HCT116 (cell line): ENCODE measurements around the gene GPR85. TPM values are rescaled to one million over a fixed set of nuclear protein-coding genes. Genes with fewer than 3 reads are reported as not detected.
"Not testable (repeated sequence)": the region's sequence is repeated elsewhere in the genome, so short reads cannot be mapped to it uniquely, and the experiment has no call there.

Source experiments
- ATAC-seq: fragments of 200-7000 bp; cut with Tn5 transposase; 2 replicates; pipeline ENCODE4 v1.9.1; 2020; ENCODE audit warnings: mild to moderate bottlenecking, moderate library complexity
- BruUV-seq: library from RNA; stranded (reverse); fragments of 400-500 nt; replicated peaks from 2 replicates; lab custom pipeline; 2021; lab: Mats Ljungman, UMichigan
- CTCF ChIA-PET: fragments of 300-600 bp; sonication (Branson Sonifier 250); formaldehyde crosslinking; loops from one replicate; lab custom pipeline; 2021; ENCODE audit warnings: antibody characterized with exemption; lab: Charles Lee
- POLR2A ChIA-PET: fragments of 300-600, 350-600 bp; sonication (Branson Sonifier 250); formaldehyde crosslinking; loops from one replicate; lab custom pipeline; 2021; ENCODE audit warnings: antibody characterized with exemption; lab: Charles Lee
- RAD21 ChIA-PET, 2 experiments: fragments of 300-600 bp; sonication (Branson Sonifier 250); formaldehyde crosslinking; loops; one replicate each; lab custom pipeline; 2023; ENCODE audit warnings: low total read pairs in 2 of 2; ENCODE audit not compliant: uncharacterized antibody in 2 of 2, unreplicated experiment in 2 of 2, low non-redundant PET in 1 of 2; lab: Charles Lee
- DNase-seq: peaks from one replicate; pipeline ENCODE4 v3.0.0-alpha.2; 2010; ENCODE audit warnings: low read depth, low spot score
- H2AFZ ChIP-seq: fragments of 200-600 bp; shearing (Covaris generic), sonication (generic); 2 replicates; pipeline ENCODE4 v1.6.1; 2017; ENCODE audit warnings: low read depth, mixed run types, mixed read lengths, antibody characterized with exemption, low read length; ENCODE audit not compliant: poor library complexity, severe bottlenecking
- H3K27ac ChIP-seq: 2 replicates; pipeline ENCODE4 v1.5.1; 2012; ENCODE audit warnings: low read depth, low read length
- H3K27me3 ChIP-seq: fragments of 200-600 bp; sonication (generic); 2 replicates; pipeline ENCODE4 v1.6.1; 2016; ENCODE audit warnings: mixed run types, low read length, mixed read lengths; ENCODE audit not compliant: insufficient read depth
- H3K36me3 ChIP-seq, 2 experiments: fragments of 200-500 bp in 1 of 2; fragments of 200-600 bp in 1 of 2; sonication (Bioruptor generic) in 1 of 2; sonication (generic) in 1 of 2; 2 replicates each; pipeline versions ENCODE4 v1.5.1 to v1.6.1; 2014 to 2016; ENCODE audit warnings: low read length in 2 of 2, inconsistent platforms in 1 of 2, mixed read lengths in 1 of 2, mixed run types in 1 of 2; ENCODE audit not compliant: insufficient read depth in 2 of 2, control insufficient read depth in 1 of 2
- H3K4me1 ChIP-seq, 2 experiments: fragments of 200-600 bp in 1 of 2; sonication (generic) in 1 of 2; 2 replicates each; pipeline versions ENCODE4 v1.5.1 to v1.6.1; 2012 to 2017; ENCODE audit warnings: low read length in 2 of 2, inconsistent platforms in 1 of 2, mild to moderate bottlenecking in 1 of 2, mixed read lengths in 1 of 2, mixed run types in 1 of 2, moderate library complexity in 1 of 2; ENCODE audit not compliant: insufficient read depth in 2 of 2, control insufficient read depth in 1 of 2
- H3K4me2 ChIP-seq: fragments of 200-600 bp; sonication (generic); 2 replicates; pipeline ENCODE4 v1.6.1; 2017; ENCODE audit warnings: mixed run types, low read length, mixed read lengths
- H3K4me3 ChIP-seq, 2 experiments: fragments of 200-600 bp in 1 of 2; sonication (generic) in 1 of 2; replicated peaks in 1 of 2; 2 replicates each; pipeline ENCODE4 v1.5.1; 2011 to 2016; ENCODE audit warnings: low read length in 2 of 2, control low read depth in 1 of 2, low read depth in 1 of 2, mild to moderate bottlenecking in 1 of 2, mixed read lengths in 1 of 2, mixed run types in 1 of 2
- H3K79me2 ChIP-seq: fragments of 200-600 bp; sonication (generic); 2 replicates; pipeline ENCODE4 v1.6.1; 2017; ENCODE audit warnings: mild to moderate bottlenecking, mixed run types, low read length, moderate library complexity, mixed read lengths; ENCODE audit not compliant: insufficient read depth
- H3K9ac ChIP-seq: fragments of 200-600 bp; sonication (generic); 2 replicates; pipeline ENCODE4 v1.6.1; 2016; ENCODE audit warnings: low read length, mixed read lengths
- H3K9me2 ChIP-seq: fragments of 200-600 bp; sonication (generic), shearing (Covaris generic); 2 replicates; pipeline ENCODE4 v1.6.1; 2017; ENCODE audit warnings: mixed run types, mild to moderate bottlenecking, moderate library complexity; ENCODE audit not compliant: insufficient read depth
- H3K9me3 ChIP-seq, 2 experiments: fragments of 200-500 bp in 1 of 2; fragments of 200-600 bp in 1 of 2; sonication (Bioruptor generic) in 1 of 2; sonication (generic) in 1 of 2; 2 replicates each; pipeline ENCODE4 v1.6.1; 2014 to 2017; ENCODE audit warnings: low read length in 2 of 2, mixed read lengths in 2 of 2, inconsistent platforms in 1 of 2, low read depth in 1 of 2, mild to moderate bottlenecking in 1 of 2, mixed run types in 1 of 2, moderate library complexity in 1 of 2; ENCODE audit not compliant: control insufficient read depth in 1 of 2, insufficient read depth in 1 of 2
- H4K20me1 ChIP-seq: fragments of 200-600 bp; sonication (generic), shearing (Covaris generic); 2 replicates; pipeline ENCODE4 v1.6.1; 2017; ENCODE audit warnings: mixed run types, mild to moderate bottlenecking, moderate library complexity; ENCODE audit not compliant: insufficient read depth
- ATF3 ChIP-seq: IDR thresholded peaks from 2 replicates; pipeline ENCODE4 v1.6.1; 2012
- CTCF ChIP-seq, 3 experiments: fragments of 200-600 bp in 1 of 3; sonication (generic) in 1 of 3; IDR thresholded peaks in 2 of 3; conservative IDR thresholded peaks in 1 of 3; 2 replicates each; pipeline ENCODE4 v1.5.1; 2012 to 2017; ENCODE audit warnings: low read depth in 2 of 3, low read length in 2 of 3, antibody characterized with exemption in 1 of 3, borderline replicate concordance in 1 of 3, control low read depth in 1 of 3, mild to moderate bottlenecking in 1 of 3, mixed read lengths in 1 of 3, mixed run types in 1 of 3, moderate library complexity in 1 of 3; ENCODE audit not compliant: insufficient read depth in 1 of 3
- EGR1 ChIP-seq: IDR thresholded peaks from 2 replicates; pipeline ENCODE4 v1.6.1; 2012; ENCODE audit warnings: low read depth
- EZH2 ChIP-seq: fragments of 200-600 bp; sonication (generic); IDR thresholded peaks from 2 replicates; pipeline ENCODE4 v1.6.1; 2017; ENCODE audit warnings: antibody characterized with exemption, mixed run types
- POLR2AphosphoS5 ChIP-seq: IDR thresholded peaks from 2 replicates; pipeline ENCODE4 v1.6.1; 2011; ENCODE audit warnings: mild to moderate bottlenecking, low read depth, low read length, moderate library complexity
- REST ChIP-seq: IDR thresholded peaks from 2 replicates; pipeline ENCODE4 v1.6.1; 2012; ENCODE audit warnings: low read depth
- SIN3A ChIP-seq: IDR thresholded peaks from 2 replicates; pipeline ENCODE4 v1.6.1; 2012; ENCODE audit warnings: low read depth
- YY1 ChIP-seq: IDR thresholded peaks from 2 replicates; pipeline ENCODE4 v1.6.1; 2011; ENCODE audit warnings: low read length, low read depth, moderate library complexity, mild to moderate bottlenecking; ENCODE audit not compliant: insufficient replicate concordance; ENCODE audit errors: extremely low read depth
- ZBTB33 ChIP-seq: IDR thresholded peaks from 2 replicates; pipeline ENCODE4 v1.6.1; 2011; ENCODE audit warnings: mild to moderate bottlenecking, low read length, moderate library complexity; ENCODE audit not compliant: insufficient replicate concordance; ENCODE audit errors: extremely low read depth
- intact Hi-C: fragments of 100-400 bp; cut with micrococcal nuclease; formaldehyde crosslinking; loops from 2 replicates; pipeline ENCODE4 v1.10.0; 2022
- total RNA-seq: library from RNA; stranded (reverse); gene quantifications from one replicate; pipeline ENCODE4 v1.2.1, GENCODE V29; 2021; ENCODE audit not compliant: unreplicated experiment

Gene GPR85
- total RNA-seq, 1 experiment from 2014 or later = not detected

- H2AFZ ChIP-seq = no peak overlapping the region
- H3K9me3 ChIP-seq = no peaks in the 10 kb centered on the region
- no peaks in the 10 kb centered on the region for H3K9me2 ChIP-seq
- TF ChIP-seq YY1 (no peak), CTCF (IDR thresholded peaks at IDR 0.05 in 2 of 3, conservative IDR thresholded peaks at IDR 0.05 in 1 of 3; ENCODE audit: borderline replicate concordance in 1 of 3, insufficient read depth in 1 of 3, low read depth in 2 of 3, low read length in 2 of 3) (no peak), REST (no peak), SIN3A (no peak), ATF3 (no peak), POLR2AphosphoS5 (no peak), EGR1 (no peak), ZBTB33 (no peak), EZH2 (no peak)
- no peak for DNase-seq
- CTCF ChIA-PET = no interaction called here
- no TSS peak for BruUV-seq
- H3K27me3 ChIP-seq = no peaks in the 10 kb centered on the region
- H3K4me2 ChIP-seq = no peak overlapping the region
- POLR2A ChIA-PET = no interaction called here
- ATAC-seq = no peak
- H3K79me2 ChIP-seq = no peaks in the 10 kb centered on the region
- no peaks in the 10 kb centered on the region for H4K20me1 ChIP-seq
- intact Hi-C loops = no loop called here
- no peaks in the 10 kb centered on the region for H3K36me3 ChIP-seq
- H3K4me1 ChIP-seq = no peaks in the 10 kb centered on the region
- no peak overlapping the region for H3K9ac ChIP-seq
- RAD21 ChIA-PET = no interaction called here
- no peak overlapping the region for H3K27ac ChIP-seq
- no peak overlapping the region for H3K4me3 ChIP-seq
These were observed 31.7 kb downstream of the GPR85 start for GRCh38 chr7:113054938-113055337.

GRCh38 chr7:113054272-113054671, 32.4 kb downstream of the GPR85 start:
- RAD21 ChIA-PET, H4K20me1 ChIP-seq, H3K9me2 ChIP-seq, H3K27me3 ChIP-seq, H3K36me3 ChIP-seq, H3K9ac ChIP-seq, H2AFZ ChIP-seq, H3K4me3 ChIP-seq, POLR2A ChIA-PET, H3K27ac ChIP-seq, H3K4me2 ChIP-seq, ATAC-seq, intact Hi-C loops, CTCF ChIA-PET, BruUV-seq, H3K9me3 ChIP-seq, H3K4me1 ChIP-seq, DNase-seq, H3K79me2 ChIP-seq: not testable (repeated sequence)
